Erythroblast (primary cell): ENCODE data around the gene DLGAP5.

ENCODE experiments used
- GATA1 ChIP-seq: IDR thresholded peaks from 2 replicates; pipeline ENCODE4 v1.6.1; 2011; ENCODE audit warnings: low read depth, mild to moderate bottlenecking, control low read depth, low read length, moderate library complexity
- POLR2A ChIP-seq: IDR thresholded peaks from 2 replicates; pipeline ENCODE4 v1.6.1; 2011; ENCODE audit warnings: mild to moderate bottlenecking, low read length

DNA sequence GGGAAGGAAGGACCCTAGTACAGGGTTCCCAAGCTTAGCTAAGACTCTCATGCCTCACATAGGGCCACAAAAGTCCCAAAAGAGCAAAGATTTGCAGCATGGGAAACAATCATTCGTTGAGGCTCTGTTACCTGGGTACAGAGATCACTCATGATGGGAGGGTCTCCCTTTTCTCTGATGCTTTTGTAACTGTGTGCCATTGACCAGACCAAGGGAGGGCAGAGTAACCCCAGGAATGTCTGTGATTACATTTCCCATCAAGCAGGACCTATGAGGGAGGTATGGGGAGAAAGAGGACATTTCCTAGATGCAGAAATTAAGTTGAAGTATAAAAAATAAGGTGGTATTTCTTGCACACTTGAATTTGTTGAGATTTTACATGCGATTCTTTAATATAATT lies 16.4 kb upstream of the DLGAP5 start:
- TF ChIP-seq POLR2A (no peak), GATA1 (no peak)
